ENCODE results near the gene INAVA.

The INAVA gene

GRCh38 chr1:200869753-200870391 is 24.8 kb upstream of the INAVA start:
- no peak for DNase-seq
- Histone ChIP-seq H3K4me1 (ENCODE audit: low read length) (peaks cover 39% of the 10 kb centered on the region), H3K4me3 (ENCODE audit: low read length) (no peak overlapping the region), H3K27me3 (replicated peaks; ENCODE audit: insufficient read depth, low read length) (no peaks in the 10 kb centered on the region), H3F3A (ENCODE audit: insufficient read depth, low read length) (peaks cover 34% of the 10 kb centered on the region), H3K9ac (ENCODE audit: low read length) (no peak overlapping the region), H3K36me3 (replicated peaks; ENCODE audit: insufficient read depth, low read length) (no peaks in the 10 kb centered on the region), H3K27ac (ENCODE audit: low read length) (no peak overlapping the region), H3K79me2 (ENCODE audit: low read length) (no peaks in the 10 kb centered on the region), H3K9me3 (replicated peaks; ENCODE audit: insufficient read depth, low read length) (no peaks in the 10 kb centered on the region), H4K20me1 (ENCODE audit: insufficient read depth, low read length) (no peaks in the 10 kb centered on the region), H3K4me2 (ENCODE audit: low read depth, low read length) (no peak overlapping the region), H2AFZ (ENCODE audit: low read length) (no peak overlapping the region), H3K9me2 (replicated peaks; ENCODE audit: insufficient read depth, low read length) (no peaks in the 10 kb centered on the region)
- TF ChIP-seq EZH2 (optimal IDR thresholded peaks at IDR 0.05; ENCODE audit: low read depth, low read length) (no peak), CTCF (IDR thresholded peaks at IDR 0.05; ENCODE audit: low read length) (no peak), EZH2phosphoT487 (IDR thresholded peaks at IDR 0.05; ENCODE audit: low read length) (no peak)

DNA sequence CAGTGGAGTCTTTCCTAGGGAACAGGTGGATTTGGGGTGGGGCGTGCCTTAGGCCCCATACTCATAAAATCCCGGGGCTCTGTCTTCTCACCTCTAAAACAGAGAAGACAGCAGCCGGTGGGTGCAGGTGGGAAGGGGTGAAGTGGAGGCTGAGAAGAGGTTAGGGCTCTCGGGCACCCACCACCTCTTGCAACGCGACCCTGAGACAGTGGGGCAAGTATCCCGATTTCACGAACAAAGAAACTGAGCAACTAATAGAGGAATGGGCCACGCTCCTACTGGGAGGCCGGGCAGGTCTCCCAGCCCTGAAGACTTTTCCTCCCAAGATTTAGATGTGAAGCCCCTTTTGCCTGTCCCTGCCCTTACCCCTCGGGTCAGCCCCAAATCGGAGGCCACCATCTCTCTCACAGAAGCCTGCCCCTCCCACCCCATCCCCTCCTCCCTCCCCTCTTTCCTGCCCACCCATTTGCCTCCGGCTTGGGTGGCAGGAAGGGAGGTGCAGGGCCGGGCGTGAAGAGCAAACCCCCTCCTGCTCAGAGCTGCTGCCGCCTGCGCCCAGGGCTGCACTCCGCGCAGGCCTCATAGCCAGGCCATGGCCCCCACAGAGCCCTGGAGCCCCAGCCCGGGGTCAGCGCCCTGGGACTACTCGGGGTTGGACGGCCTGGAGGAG is 22.1 kb upstream of the INAVA start, which contains the start of gene GPR25:
Gene GPR25 (plus strand): TSS at position 536 of the 670 bp plus-strand sequence. CDS start 57 bp downstream, at position 593.
- Histone ChIP-seq H3K4me1 (ENCODE audit: low read length) (peaks cover 18% of the 10 kb centered on the region), H3F3A (ENCODE audit: insufficient read depth, low read length) (peaks cover 10% of the 10 kb centered on the region), H3K9ac (ENCODE audit: low read length) (no peak within 1 kb of the TSS), H3K4me2 (ENCODE audit: low read depth, low read length) (no peak within 1 kb of the TSS), H3K4me3 (ENCODE audit: low read length) (no peak within 1 kb of the TSS), H2AFZ (ENCODE audit: low read length) (no peak within 1 kb of the TSS), H3K36me3 (replicated peaks; ENCODE audit: insufficient read depth, low read length) (no peaks in the 10 kb centered on the region), H3K79me2 (ENCODE audit: low read length) (no peaks in the 10 kb centered on the region), H4K20me1 (ENCODE audit: insufficient read depth, low read length) (no peaks in the 10 kb centered on the region), H3K27me3 (replicated peaks; ENCODE audit: insufficient read depth, low read length) (no peaks in the 10 kb centered on the region), H3K9me2 (replicated peaks; ENCODE audit: insufficient read depth, low read length) (no peaks in the 10 kb centered on the region), H3K9me3 (replicated peaks; ENCODE audit: insufficient read depth, low read length) (no peaks in the 10 kb centered on the region), H3K27ac (ENCODE audit: low read length) (no peak within 1 kb of the TSS)
- TF ChIP-seq CTCF (IDR thresholded peaks at IDR 0.05; ENCODE audit: low read length) (no peak), EZH2 (optimal IDR thresholded peaks at IDR 0.05; ENCODE audit: low read depth, low read length) (no peak), EZH2phosphoT487 (IDR thresholded peaks at IDR 0.05; ENCODE audit: low read length) (no peak)
- no peak for DNase-seq

GRCh38 chr1:200873116-200873670 is 21.5 kb upstream of the INAVA start:
- Histone ChIP-seq H3K9me2 (replicated peaks; ENCODE audit: insufficient read depth, low read length) (no peaks in the 10 kb centered on the region), H3K9ac (ENCODE audit: low read length) (no peak overlapping the region), H3K9me3 (replicated peaks; ENCODE audit: insufficient read depth, low read length) (no peaks in the 10 kb centered on the region), H3K36me3 (replicated peaks; ENCODE audit: insufficient read depth, low read length) (no peaks in the 10 kb centered on the region), H4K20me1 (ENCODE audit: insufficient read depth, low read length) (no peaks in the 10 kb centered on the region), H3K27ac (ENCODE audit: low read length) (no peak overlapping the region), H3K27me3 (replicated peaks; ENCODE audit: insufficient read depth, low read length) (no peaks in the 10 kb centered on the region), H3F3A (ENCODE audit: insufficient read depth, low read length) (peaks cover 4% of the 10 kb centered on the region), H3K4me1 (ENCODE audit: low read length) (peaks cover 19% of the 10 kb centered on the region), H3K4me2 (ENCODE audit: low read depth, low read length) (no peak overlapping the region), H3K4me3 (ENCODE audit: low read length) (no peak overlapping the region), H3K79me2 (ENCODE audit: low read length) (no peaks in the 10 kb centered on the region), H2AFZ (ENCODE audit: low read length) (no peak overlapping the region)
- DNase-seq, result no peak
- TF ChIP-seq EZH2phosphoT487 (IDR thresholded peaks at IDR 0.05; ENCODE audit: low read length) (no peak), CTCF (IDR thresholded peaks at IDR 0.05; ENCODE audit: low read length) (no peak), EZH2 (optimal IDR thresholded peaks at IDR 0.05; ENCODE audit: low read depth, low read length) (no peak)

Measured in MM.1S (cell line).